Measurements from ENCODE around the gene TEC.

TEC gene

GRCh38 chr4:48249378-48249777 lies 20.3 kb downstream of the TEC start:
- TF ChIP-seq CTCF (conservative IDR thresholded peaks at IDR 0.05; ENCODE audit: control insufficient read depth, insufficient read depth, low read depth, low read length): no peak

GRCh38 chr4:48248559-48248953 lies 21.1 kb downstream of the TEC start:
- TF ChIP-seq CTCF (conservative IDR thresholded peaks at IDR 0.05; ENCODE audit: control insufficient read depth, insufficient read depth, low read depth, low read length): no peak
- no peak for DNase-seq (ENCODE audit: low read depth)
- no peak overlapping the region for H3K4me3 ChIP-seq (ENCODE audit: control insufficient read depth, low read depth, low read length)

More at GRCh38 chr4:48249378-48249777, 20.3 kb downstream of the TEC start:
- H3K4me3 ChIP-seq (ENCODE audit: control insufficient read depth, low read depth, low read length): no peak overlapping the region
- DNase-seq (ENCODE audit: low read depth): no peak

GRCh38 chr4:48247878-48248558 lies 21.6 kb downstream of the TEC start:
- no peak overlapping the region for H3K4me3 ChIP-seq (ENCODE audit: control insufficient read depth, low read depth, low read length)
- DNase-seq (ENCODE audit: low read depth): no peak
- no peak for TF ChIP-seq CTCF (conservative IDR thresholded peaks at IDR 0.05; ENCODE audit: control insufficient read depth, insufficient read depth, low read depth, low read length)

- no peak overlapping the region for H3K4me3 ChIP-seq (ENCODE audit: control insufficient read depth, low read depth, low read length)
- no peak for TF ChIP-seq CTCF (conservative IDR thresholded peaks at IDR 0.05; ENCODE audit: control insufficient read depth, insufficient read depth, low read depth, low read length)
- peak; percentile 68 for DNase-seq (ENCODE audit: low read depth)
These were observed 22.3 kb downstream of the TEC start for GRCh38 chr4:48247142-48247877.

- H3K4me3 ChIP-seq (ENCODE audit: control insufficient read depth, low read depth, low read length): no peak overlapping the region
- TF ChIP-seq CTCF (conservative IDR thresholded peaks at IDR 0.05; ENCODE audit: control insufficient read depth, insufficient read depth, low read depth, low read length): no peak
- DNase-seq (ENCODE audit: low read depth): no peak
These were observed 25.0 kb downstream of the TEC start for GRCh38 chr4:48244665-48245064.

GRCh38 chr4:48243887-48244286 lies 25.8 kb downstream of the TEC start:
- no peak for TF ChIP-seq CTCF (conservative IDR thresholded peaks at IDR 0.05; ENCODE audit: control insufficient read depth, insufficient read depth, low read depth, low read length)

More at GRCh38 chr4:48243887-48244286, 25.8 kb downstream of the TEC start:
- DNase-seq (ENCODE audit: low read depth): no peak
- H3K4me3 ChIP-seq (ENCODE audit: control insufficient read depth, low read depth, low read length): no peak overlapping the region

All from fibroblast of mammary gland (primary cell).